Measurements from ENCODE around the gene TRIM63.

GRCh38 chr1:26003756-26004155 is 63.7 kb downstream of the TRIM63 start:
- TF ChIP-seq CTCF (conservative IDR thresholded peaks at IDR 0.05; ENCODE audit: low read length) (no peak), EZH2phosphoT487 (IDR thresholded peaks at IDR 0.05; ENCODE audit: borderline replicate concordance, low read depth, low read length) (no peak)

Measured in OCI-LY7 (cell line).